SIG-M5 treated with dmso at 0.1 percent for 504 hours (cell line): Measurements from ENCODE around the gene PPIP5K2.
"Not testable (repeated sequence)": the region's sequence is repeated elsewhere in the genome, so short reads cannot be mapped to it uniquely, and the experiment has no call there.

Experiments
- DNase-seq: peaks from one replicate; lab custom pipeline; 2025; ENCODE audit not compliant: unreplicated experiment; lab: John Stamatoyannopoulos, UW

The PPIP5K2 gene

DNA sequence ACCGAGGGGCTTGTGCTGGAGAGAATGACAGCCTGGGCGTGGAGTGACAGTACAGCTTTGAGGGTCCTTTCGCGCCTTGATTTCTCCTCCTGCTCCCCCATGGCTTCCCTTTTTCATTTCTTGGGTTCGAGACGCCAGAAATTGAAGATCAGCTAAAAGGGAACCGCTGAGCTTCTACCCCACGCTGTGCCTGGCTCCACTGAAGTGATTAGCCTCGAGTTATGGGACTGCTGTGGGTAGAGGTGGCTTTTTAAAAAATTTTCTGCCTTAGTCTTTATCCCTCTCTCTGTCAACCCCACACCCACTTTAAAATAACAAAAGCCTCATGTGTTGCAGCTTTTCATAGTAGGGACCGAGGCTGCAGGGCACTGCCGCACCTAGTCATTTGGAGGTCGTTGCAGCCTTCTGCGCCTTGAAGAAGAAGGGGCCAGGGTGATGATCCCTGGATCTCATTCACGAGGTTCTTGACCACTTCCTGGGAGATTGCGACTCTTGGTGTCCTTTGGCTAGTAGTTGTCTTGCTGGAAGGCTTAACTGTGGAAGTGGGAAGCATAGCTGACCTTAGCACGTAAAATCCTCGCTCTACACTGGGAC is 603 bp downstream of the PPIP5K2 start:
- DNase-seq, result peak; percentile 30

GRCh38 chr5:103122242-103122641 is 2.1 kb downstream of the PPIP5K2 start:
- no peak for DNase-seq

DNA sequence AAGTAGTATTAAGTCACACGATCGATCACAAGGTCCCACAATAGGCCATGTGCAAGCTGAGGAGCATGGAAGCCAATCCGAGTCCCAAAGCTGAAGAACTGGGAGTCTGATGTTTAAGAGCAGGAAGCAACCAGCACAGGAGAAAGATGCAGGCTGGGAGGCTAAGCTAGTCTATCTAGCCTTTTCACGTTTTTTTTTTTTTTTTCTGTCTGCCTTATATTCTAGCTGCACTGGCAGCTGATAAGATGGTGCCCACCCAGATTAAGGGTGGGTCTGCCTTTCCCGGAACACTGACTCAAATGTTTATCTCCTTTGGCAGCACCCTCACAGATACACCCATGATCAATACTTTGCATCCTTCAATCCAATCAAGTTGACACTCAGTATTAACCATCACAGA is 6.5 kb downstream of the PPIP5K2 start:
- DNase-seq, result no peak

DNA sequence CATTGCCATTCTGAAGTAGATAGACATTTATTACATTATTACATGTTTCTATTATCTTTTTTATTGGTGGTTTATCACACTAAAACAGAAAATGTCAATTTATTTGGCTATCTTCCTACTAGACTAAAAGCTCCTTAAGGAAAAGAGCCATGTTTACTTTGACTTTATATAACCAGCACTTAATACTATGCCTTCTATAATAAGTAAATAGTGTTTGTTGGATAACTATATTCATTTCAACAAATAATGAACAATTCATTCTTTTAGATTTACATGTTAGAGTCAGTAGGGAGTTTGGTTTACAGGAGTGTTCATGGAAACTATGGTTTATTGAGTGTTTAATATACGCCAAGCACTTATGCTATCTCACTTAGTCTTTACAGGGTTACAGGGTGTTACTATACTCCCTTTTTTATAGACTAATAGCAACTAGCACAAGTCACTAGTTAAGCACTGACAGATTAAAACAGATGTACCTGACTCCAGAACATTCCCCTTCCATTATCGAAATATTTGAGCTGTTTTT is 7.3 kb downstream of the PPIP5K2 start:
- DNase-seq, result no peak

DNA sequence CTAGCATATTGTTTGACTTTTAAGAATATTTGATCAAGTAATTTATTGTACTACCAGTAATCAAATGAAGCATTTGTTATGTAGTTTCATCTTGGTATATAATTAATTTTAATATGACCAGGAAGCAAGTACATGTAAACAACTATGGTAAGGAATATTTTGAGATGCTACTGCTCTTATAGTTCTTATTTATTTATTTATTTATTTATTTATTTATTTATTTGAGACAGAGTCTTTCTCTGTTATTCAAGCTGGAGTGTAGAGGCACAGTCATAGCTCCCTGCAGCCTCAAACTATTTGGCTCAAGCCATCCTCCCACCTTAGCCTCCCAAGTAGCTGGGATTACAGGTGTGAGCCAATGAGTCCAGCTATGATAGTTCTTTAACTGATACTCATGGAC is 8.1 kb downstream of the PPIP5K2 start:
- no peak for DNase-seq

DNA sequence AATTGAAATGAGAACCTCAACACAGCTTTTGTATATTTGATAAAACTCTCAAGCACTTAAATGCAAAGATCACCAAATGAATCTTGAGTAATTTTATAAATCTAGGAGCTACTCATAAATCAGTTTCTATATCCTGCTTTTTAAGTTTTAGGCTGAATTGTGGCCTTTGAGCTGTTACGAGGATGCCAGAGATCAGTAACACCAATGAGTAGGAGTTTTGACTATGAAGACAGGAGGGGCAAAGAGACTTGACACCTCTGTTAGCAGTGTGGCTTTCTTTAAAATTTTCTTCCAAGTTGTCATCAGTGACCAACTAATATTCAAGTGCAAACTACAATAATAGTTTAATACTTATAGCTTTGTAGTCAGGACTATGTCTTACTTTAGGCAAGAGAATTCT is 12.6 kb downstream of the PPIP5K2 start:
- DNase-seq, result no peak

DNA sequence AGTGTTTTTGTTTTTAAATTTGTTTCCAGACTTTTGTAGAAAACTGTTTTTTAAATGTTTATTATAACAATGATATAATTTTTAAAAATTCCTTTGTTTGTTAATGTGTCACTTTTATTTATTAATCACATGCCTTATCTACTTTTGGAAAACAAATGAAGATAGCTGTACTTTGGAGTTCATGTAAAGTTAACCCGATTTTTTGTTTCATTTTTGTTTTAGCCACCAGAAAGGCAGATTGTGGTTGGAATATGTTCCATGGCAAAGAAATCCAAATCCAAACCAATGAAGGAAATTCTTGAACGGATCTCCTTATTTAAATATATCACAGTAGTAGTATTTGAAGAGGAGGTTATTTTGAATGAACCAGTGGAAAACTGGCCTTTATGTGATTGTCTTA is 13.1 kb downstream of the PPIP5K2 start:
- no peak for DNase-seq

GRCh38 chr5:103135461-103135860 is 15.4 kb downstream of the PPIP5K2 start:
- DNase-seq, result no peak

GRCh38 chr5:103138202-103138690 is 18.1 kb downstream of the PPIP5K2 start:
- no peak for DNase-seq

- DNase-seq, result peak; percentile 80
Measured at GRCh38 chr5:103139264-103139865, 19.3 kb downstream of the PPIP5K2 start.

DNA sequence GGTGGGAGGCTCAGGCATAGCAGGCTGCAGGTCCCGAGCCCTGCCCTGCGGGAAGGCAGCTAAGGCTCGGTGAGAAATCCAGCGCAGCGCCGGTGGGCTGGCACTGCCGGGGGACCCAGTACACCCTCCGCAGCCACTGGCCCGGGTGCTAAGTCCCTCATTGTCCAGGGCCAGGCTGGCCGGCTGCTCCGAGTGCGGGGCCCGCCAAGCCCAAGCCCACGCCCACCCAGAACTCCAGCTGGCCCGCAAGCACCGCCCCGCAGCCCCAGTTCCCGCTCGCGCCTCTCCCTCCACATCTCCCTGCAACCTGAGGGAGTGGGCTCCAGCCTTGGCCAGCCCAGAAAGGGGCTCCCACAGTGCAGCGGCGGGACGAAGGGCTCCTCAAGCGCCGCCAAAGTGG is 22.0 kb downstream of the PPIP5K2 start:
- not testable (repeated sequence) for DNase-seq

DNA sequence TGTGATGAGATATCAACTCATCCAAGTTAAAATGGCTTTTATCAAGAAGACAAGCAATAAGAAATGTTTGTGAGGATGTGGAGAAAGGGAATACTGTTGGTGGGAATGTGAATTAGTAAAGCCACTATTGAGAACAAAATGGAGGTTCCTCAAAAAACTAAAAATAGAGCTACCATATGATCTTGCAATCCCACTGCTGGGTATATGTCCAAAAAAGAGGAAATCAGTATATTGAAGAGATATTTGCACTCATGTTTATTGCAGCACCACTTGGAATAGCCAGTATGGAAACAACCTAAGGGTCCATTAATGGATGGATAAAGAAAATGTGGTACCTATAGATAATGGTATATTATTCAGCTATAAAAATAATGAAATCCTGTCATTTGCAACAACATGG is 25.1 kb downstream of the PPIP5K2 start:
- peak; percentile 24 for DNase-seq

DNA sequence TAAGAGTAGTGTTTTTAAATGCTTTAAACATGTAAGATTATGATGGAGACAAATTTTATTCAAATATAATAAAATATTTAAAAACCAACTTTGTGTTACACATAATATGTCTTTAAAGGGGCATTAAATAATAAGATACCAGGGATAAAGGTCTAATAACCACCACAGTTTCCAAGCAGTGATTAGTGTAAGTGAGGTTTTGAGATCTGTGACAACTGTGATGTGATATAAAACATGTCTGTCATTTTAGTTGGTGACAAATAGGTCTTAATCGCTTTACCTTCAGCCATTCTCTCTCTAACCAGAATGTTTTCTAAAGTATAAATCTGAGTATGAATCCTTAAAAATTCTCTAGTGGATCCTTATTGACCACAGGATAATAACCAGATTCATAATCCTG is 28.1 kb downstream of the PPIP5K2 start:
- no peak for DNase-seq

DNA sequence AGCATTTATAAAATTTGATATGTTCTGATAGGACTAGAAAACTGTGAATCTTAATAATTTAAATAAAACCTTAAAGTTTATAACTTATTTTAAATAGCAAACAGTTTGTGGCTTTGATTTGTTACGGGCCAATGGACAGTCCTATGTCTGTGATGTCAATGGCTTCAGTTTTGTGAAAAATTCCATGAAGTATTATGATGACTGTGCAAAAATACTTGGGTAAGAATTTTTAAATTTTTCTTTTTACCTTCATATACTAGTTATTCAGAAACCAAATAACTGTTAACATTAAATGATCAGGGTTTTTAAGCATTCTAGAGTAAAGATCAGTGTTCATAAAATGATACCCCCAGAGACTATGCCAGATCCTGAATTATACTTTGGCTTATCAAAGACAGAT is 31.1 kb downstream of the PPIP5K2 start:
- no peak for DNase-seq

DNA sequence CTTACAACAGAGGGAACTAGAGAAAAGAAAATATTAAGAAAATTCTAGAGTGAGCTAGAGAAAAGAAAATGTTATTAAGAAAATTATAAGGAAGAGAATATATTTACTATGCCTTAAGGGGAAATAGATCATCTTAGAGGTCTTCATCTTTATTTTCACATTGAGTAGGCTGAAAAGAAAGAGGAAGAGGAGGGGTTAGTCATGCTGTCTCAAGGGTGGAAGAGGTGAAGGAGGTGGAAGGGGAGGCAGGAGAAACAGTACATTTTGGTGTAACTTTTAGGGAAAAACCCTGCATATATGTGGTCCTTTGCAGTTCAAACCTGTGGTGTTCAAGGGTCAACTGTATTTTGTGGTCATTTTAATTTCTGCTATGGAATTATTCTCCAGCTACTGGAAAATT is 46.6 kb downstream of the PPIP5K2 start:
- peak; percentile 57 for DNase-seq

DNA sequence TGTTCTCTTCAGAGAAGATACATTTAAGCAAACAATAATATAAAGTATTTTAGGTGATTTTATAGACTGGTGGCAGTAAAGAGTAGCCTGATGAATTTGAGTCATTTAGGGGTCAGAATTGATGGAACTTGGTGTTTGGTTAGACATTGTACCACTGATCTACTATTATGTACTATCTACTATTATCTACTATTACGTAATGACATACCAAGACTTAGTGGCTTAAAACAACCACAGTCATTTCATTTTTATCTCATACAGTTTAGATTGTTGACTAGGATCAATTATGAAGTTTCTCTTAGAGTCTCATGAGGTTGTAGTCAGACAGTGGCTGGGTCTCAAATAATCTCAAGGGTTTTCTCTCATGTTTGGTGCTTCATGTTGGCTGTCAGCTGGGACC is 54.0 kb downstream of the PPIP5K2 start:
- DNase-seq, result no peak

- DNase-seq, result no peak
Measured at GRCh38 chr5:103177543-103177942, 57.4 kb downstream of the PPIP5K2 start.

DNA sequence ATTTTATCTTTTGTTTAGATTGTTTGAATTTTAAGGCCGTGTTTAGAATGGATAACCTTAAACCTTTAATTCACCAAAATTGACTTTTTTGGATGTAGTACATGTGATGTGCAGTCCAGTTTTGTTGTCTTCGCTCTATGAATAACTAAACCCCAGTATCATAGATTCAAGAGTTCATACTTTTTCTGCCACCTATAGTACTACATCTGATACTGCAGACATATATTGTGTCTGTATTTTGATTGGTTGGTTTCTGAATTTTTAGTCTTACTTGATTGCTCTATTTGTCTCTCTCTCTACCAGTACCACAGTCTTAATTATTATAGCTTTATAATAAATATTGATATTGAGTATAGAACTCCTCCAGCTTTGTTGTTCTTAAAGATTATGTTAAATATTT is 58.1 kb downstream of the PPIP5K2 start:
- peak; percentile 3 for DNase-seq

GRCh38 chr5:103186152-103186551 is 66.1 kb downstream of the PPIP5K2 start:
- DNase-seq, result no peak

DNA sequence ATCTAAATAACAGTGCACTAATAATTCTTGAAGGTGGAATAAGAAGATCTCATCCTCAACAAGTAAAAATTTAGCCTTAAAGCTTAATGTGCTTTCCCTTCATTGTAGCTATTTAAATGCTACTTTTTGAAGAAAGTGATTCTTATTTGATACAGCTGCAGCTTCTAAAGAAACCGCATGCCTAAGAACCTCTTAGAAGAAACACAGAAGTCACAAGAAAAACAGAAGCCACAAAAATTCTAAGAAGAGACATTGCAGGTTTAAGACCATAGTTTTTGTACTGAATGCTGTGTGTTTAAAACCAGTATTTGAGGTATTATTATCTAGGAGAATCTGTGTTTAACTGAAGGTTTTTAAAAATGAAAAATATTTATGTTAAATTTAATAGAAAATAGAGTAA is 68.3 kb downstream of the PPIP5K2 start:
- DNase-seq, result no peak

GRCh38 chr5:103203226-103203625 is 83.1 kb downstream of the PPIP5K2 start:
- DNase-seq, result no peak

DNA sequence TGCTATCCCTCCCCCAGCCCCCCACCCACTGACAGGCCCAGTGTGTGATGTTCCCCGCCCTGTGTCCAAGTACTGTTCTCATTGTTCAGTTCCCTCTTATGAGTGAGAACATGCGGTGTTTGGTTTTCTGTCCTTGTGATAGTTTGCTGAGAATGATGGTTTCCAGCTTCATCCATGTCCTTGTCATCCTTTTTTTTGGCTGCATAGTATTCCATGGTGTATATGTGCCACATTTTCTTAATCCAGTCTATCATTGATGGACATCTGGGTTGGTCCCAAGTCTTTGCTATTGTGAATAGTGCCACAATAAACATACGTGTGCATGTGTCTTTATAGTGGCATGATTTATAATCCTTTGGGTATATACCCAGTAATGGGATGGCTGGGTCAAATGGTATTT is 84.9 kb downstream of the PPIP5K2 start:
- DNase-seq, result not testable (repeated sequence)
